GM12891 (cell line): Measurements from ENCODE around the gene CAMSAP2.

Experiments used
- POLR2A ChIP-seq: IDR thresholded peaks from 2 replicates; pipeline ENCODE4 v1.6.1; 2011; ENCODE audit warnings: low read depth, low read length, control low read depth
- POLR2AphosphoS5 ChIP-seq: IDR thresholded peaks from 2 replicates; pipeline ENCODE4 v1.6.1; 2011; ENCODE audit warnings: low read depth, low read length, control low read depth

- TF ChIP-seq POLR2A (no peak), POLR2AphosphoS5 (no peak)
Measured at GRCh38 chr1:200846398-200846797, 107.7 kb downstream of the CAMSAP2 start.
